Ramos (cell line): ENCODE results near the gene EMP2.
"Not testable (repeated sequence)": the region's sequence is repeated elsewhere in the genome, so short reads cannot be mapped to it uniquely, and the experiment has no call there.

Experiments used
- in situ Hi-C: fragments of 300-500 bp; cut with MboI; formaldehyde crosslinking; loops from one replicate; pipeline ENCODE4 v1.14.3; 2022; ENCODE audit warnings: low sequenced_read_pairs; ENCODE audit not compliant: unreplicated experiment

EMP2 gene

DNA sequence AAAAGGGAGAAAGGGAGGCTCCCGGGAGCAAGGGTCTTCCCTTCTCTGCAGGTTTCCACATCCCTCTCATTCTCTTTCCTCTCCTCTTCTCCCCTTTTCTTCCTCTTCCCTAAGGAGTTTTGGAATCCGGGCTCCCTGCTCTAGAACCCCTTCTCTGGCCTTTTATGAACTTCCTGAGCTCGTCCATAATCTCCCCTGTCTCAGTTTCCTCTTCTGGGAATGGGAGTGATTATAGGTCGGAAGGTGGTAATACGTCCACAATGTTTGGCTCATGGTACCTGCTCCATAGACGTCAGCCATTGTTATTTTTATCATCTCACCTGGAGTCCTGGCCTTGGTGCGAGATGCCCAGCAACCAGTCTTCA, 467 bp upstream of the EMP2 start:
- in situ Hi-C loops = no loop called here

DNA sequence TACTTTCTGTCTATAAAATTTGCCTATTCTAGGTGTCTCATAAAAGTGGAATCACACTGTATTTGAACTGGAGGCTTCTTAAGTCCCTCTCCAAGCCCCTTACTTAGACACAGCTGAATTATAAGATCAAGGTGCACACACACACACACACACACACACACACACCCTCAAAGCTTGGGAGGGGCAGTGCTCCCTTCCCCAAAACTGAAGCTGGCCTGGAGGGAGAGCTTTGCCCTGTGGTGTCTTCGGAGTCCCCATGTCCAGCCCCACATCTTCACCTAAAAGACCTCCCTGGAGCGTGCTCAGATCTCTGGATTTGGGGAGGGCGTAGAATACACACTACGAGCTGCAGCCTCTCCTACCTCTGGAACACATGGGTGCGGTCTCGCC, 828 bp downstream of the EMP2 start:
- in situ Hi-C loops = no loop called here

DNA sequence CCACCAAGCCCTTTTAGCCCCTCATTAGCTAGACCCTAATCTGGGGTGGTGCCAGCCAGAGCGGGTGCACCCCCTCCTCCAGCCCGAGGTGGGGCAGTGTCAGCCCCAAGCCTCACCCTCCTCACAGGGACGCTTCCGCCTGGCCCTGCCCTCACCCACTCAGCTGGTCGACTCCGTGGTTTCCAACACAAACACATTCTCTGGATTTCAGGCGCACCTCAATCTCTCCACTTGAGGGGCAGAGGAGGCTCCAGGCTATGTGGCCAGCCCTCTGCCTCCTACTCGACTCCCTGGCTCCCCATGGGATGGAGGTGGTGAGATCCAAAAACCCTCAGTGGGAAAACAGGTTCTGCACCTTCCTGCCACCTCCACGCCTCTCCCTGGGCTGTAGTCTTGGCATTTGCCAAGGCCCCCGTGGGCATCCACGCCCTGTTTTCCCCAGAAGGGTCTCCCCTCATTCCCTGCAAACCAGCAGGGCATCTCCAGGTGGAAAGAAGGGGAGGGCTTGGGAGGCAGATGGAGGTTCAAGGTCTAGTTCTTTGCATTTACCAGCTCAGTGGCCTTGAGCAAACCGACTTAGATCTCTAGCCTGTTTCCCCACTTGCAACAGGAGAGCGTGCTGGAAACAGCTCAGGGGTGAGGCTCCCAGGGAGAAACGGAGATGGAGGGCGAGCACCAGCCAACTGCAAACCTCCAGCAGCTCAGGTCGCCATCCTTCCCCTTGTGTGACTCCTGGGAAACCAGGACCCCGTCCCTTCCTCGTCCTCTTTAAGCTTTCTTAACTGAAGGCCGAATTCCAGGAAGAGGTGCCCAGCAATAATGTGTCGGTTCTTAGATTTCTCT, 1.7 kb downstream of the EMP2 start:
- in situ Hi-C loops = no loop called here

DNA sequence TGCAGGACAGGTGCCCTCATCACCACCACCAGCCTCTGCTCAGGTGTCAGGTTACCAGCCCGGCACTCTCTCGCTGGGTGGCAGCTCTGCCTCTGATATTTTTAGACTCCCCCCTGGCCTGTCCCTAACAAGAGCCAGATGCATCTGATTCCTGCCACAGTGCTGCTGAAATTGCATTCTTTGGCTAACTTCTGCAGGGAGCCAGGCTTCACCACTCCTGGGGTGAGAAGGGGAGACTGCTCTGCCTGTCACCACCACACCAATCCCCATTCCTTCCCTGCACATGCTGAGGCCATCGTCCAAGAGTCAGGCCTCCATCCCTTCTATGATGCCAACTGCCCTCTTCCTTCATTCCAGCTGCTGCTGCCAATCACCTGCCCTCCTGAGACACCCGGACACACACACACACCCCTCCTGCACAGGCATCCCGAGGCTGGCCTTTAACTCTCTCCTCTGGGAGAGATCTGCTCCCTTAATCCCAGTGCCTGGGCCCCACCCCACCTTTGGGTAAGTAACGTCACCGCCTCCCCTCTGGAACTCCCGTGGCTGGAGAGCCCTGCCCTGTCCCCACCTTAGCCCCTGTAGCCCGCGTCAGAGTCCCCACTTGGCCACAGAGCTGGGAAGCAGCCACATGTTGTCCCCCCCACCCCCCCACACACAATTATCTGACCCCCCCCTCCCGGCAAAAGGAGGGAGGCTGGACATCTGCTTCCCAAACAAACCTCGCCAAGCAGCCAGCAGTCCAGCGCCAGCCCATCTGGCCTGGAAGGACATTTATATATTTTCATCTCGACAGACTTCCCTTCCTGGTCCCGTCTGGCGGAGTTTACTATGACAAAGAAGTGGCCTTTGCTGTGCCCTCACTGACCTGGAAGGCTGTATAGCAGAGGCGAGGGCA, 2.8 kb downstream of the EMP2 start:
- in situ Hi-C loops = no loop called here

DNA sequence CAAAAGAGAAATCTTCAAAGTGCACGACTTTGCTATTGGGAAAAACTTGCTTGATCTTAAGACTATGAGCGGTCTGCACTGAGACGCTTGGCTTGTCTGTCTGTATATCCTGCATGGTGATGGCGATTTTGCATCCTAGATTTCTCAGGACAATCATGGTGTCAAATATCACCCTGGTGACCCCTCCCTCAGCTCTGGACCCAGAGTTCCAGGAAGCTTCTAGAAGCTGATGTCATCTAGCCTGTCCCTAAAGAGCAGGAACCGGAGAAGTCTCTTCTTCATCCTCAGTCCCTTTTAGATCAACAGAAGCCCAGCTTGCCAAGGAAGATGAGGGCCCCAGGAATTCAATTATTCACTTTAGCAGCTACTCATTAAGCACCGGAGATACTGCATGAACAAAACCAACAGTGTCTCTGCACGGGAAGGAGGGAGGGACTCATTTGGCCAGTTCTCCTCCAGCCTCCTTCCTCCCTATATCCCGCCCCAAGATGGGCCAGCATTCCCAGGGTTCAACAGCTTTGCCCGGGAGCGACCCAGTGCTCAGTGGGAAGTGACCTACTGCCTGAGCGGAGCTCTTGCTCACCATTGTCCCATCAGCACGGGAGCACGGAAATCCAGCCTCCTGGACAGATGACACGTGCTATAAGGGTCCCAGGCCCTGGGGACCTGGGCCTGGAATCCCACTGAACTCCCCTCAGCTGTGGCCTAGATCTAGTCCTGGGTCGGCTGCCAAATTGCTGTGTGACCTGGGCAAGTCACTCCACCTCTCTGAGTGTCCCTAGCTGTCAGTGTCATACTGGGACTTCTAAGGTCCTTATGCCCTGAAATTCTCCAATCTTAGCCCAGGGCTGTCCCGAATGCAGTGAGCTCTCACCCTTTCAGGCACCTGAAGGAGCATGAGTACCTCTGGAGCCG, 3.8 kb downstream of the EMP2 start:
- in situ Hi-C loops = no loop called here

DNA sequence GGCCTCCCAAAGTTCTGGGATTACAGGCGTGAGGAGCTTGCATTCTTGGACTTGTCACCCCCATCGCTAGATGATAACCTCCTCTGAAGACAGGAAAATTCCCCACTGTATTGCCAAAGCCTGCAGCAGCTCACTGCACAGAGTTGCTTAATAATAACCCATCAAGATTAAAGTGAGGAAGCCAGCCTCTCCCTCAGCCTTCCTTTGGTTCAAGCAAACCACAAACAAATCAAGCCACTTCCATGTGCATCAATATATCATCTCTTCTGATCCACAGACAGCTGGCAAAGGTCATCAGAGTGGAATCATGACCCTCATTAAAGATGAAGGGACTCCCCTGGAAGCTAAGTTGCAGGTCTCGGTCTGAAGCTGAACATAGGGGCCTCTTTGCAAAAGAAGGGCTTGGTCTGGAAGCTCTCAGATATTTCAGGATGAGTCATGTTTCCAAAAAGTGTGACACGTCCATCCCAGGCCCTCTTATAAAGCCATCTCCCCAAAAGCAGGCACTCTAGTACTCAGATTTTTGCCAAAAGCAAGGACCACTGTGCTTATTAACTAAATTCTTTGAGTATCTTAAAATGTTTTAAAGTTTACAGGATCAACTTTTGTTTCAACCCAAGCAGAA, 4.8 kb downstream of the EMP2 start:
- in situ Hi-C loops = no loop called here

DNA sequence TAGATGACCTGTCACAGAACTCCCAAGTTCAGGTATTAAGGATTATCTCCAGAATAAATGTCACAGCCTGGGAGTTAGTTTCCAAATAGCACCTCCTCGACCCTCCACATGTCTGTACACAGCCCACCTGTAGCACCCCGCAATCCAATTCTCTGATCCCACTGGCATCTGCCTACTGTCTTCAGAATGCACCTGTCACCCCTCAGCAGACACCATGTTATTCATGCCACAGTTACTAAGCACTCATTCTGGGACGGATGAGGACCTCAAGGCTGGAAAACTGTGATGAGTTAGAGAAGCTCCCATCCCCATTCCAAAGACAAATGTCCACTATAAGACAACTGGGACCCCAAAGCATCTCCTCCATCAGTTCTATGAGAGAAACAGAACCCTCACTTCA, 7.8 kb downstream of the EMP2 start:
- in situ Hi-C loops = no loop called here

DNA sequence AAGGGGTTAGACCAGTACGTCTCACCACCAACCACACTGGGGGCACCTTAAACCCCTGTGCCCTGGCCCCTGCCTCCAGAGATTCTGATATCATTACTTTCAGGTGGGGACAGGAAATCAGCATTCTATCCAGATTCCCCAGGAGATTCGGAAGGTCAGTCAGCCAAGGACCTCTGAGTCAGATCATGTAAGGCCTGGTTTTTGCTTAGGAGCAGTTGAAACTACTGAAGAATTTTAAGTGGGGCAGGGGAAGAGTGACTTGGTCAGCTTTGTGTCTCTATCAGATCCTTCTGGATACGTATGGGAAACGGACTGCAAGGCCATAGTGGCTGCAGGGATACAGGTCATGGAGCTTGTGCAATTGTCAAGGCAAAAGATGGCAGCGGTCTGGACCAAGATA, 9.0 kb downstream of the EMP2 start:
- in situ Hi-C loops = no loop called here

DNA sequence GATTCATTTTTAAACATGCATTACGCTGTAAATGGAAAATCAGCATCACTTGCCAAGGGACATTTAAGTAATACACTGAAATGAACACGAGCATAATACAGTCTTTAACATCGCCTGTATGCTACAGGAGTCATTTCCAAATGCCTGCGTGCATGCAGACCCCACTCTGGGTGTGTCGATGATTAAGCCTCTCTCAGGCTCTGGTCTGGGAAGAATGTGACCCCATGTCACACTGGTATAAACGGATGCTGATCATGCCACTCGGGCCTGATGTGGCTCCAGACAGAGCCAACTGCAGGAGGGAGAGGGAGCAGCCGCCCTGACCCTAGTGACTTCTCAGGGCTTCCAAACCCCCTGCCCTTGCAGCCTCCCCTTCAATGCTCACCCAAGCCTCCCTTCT, 10.8 kb downstream of the EMP2 start:
- in situ Hi-C loops = no loop called here

DNA sequence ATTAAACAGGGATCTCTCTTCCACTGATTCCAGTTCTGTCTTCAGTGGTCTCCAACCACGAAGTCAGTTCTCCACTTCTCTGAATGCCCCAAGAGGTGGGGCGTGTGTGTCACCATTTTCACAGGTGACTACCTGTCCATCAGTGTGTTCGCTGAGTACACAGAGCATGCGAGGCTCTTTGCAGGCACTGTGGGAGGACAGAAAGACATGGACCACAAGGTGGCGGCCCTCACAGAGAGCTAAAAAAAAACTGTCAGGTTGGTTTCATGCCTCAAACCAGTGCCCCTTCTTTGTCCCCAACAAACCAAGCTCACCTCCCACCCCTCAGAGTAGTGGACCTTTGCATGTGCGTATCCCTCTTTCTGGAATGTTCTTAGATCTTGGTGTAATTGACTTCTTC, 13.8 kb downstream of the EMP2 start:
- in situ Hi-C loops = no loop called here

DNA sequence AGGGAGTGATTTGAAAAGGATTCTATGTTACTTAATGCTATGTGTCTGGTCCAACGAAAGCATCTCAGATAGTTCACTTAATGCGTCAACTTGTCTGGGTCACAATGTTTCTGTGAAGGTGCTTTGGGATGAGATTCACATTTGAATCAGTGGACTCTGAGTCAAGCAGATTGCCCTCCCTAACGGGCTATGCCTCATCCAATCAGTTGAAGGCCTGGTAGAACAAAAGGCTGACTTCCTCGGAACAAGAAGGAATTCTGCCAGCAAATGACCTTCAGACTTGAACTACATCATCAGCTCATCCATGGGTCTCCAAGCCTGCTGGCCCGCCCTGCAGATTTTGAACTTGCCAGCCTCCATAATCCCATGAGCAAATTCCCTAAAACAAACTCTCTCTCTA, 15.2 kb downstream of the EMP2 start:
- in situ Hi-C loops = no loop called here

DNA sequence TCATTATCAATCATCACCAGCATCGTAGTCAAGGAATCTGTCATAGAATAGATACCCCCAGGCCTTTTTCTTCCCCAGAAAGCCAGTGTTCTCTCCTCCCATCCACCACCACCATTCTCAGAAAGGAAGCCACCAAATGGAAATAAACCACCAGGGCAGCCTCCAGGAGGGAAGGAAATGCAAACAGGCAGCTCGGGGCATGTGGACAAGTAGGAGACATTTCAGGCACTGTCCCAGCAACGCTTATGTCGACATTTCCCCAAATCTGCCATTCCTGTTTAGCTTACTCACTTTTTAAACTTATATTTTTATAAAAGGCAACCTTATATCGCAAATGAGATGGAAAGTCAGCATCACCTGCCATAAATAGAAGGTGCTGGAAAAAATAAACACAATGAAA, 15.8 kb downstream of the EMP2 start:
- in situ Hi-C loops = no loop called here

DNA sequence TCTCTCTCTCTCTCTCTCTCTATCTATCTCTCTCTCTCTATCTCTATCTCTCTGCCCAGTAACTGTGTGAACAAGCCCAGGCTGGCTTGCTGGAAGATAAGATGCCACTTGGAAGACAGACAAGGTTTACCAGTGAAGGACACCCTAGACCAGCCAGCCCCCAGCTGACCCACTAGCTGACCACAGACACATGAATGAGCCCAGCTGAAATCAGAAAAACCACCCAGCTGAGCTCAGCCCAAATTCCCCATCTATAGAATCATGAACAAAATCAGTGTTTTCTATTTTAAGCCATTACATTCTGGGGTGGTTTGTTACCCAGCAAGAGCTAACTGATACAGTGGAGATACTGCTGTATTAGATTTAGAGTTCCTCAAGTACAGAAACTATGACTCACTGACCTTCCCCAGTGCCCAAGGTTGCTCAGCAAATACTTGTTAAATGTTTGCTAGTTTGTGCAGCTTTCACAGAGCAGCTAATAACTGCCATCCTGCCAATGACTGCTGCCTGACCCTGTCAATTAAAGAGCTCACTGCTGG, 18.0 kb downstream of the EMP2 start:
- in situ Hi-C loops = no loop called here

DNA sequence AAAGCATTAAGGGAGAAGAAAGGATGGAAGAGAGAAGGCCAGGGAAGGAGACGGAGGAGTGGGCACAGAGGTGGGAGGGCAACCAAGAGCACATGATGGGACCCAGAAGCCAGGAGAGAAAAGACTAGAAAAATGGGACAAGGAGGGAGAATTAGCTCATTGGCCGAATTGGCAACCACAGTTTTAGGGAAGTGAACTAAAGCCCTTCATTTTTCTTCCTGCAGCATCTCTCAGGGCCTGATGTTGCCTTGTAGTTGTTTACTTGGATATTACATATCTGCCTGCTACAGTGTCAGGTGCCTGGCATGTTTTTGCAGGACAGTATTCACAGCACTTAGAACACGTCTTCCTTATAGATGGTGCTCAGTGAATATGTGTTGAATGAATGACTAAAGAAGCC, 19.0 kb downstream of the EMP2 start:
- in situ Hi-C loops = no loop called here

DNA sequence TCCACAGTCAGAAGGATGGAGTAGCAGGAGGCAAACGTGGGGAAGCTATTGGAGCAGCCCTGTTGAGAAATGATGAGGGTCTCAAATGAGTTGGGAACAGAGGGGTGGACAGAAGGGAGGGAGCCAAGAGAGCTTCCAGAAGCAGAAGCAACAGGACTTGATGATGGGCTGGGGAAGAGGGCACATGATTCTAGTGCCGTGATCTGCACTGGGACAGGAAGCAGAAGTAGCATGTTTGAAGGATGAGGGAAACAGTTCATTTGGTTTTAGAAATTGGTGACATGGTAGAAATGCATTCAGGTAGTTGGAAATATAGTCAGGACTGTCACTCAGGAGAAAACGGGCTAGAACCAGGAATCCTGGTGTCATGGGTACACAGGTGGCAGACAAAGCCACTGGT, 19.4 kb downstream of the EMP2 start:
- in situ Hi-C loops = no loop called here

DNA sequence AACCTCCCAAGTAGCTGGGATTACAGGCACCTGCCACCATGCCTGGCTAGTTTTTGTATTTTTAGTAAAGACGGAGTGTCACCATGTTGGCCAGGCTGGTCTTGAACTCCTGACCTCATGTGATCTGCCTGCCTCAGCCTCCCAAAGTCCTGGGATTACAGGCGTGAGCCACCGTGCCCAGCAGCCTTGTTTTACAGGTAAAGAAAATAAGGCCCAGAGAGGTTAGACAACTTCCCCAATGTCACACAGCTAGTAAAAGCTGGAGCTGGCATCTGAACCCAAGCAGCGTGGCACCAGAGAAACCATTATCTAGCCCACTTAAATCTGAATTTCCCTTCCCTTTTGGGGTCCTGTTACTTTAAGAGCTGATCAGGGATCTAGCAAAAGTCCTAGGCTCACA, 20.6 kb downstream of the EMP2 start:
- in situ Hi-C loops = not testable (repeated sequence)

DNA sequence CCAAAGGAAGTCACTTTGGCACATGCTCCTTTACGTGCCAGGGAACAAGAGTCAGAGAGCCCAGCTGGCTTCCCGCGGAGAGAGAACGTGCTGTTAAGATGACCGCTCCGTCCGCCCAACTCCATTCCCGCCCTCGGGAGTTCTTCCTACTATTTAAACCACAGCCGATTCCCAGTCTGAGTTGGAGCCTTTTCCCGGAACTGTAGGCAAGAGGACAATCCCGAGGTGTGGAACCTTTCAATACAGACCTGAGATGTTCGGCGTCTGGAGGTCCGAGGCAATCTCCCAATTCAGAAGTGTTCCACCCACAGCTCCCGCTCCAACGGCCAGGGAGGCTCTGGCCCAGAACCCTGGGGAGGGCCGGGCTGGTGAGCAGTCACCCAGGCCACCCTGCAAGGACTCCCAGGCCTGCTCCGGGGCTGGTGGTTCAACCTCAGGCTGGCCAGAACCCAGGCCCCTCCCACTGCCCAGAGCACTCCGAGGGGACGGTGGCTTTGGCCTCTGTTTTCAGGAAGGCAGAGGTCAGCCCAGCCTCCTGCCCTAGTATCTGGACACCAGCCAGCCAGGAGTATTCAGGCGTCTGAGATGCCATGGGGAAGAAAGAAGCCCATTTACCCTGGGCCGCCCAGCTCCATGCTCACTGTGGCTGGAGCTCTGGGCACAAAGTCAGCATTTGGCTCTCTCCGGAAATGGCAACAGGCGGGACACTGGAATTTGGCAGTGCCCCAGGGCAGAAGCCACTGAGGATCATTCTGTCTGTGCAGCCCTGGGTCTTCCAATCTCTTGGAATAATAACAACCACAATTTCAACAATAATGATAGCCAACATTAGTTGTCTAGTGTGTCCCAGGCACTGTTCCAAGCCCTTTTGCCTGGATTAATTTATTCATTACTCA, 21.4 kb downstream of the EMP2 start:
- in situ Hi-C loops = no loop called here

DNA sequence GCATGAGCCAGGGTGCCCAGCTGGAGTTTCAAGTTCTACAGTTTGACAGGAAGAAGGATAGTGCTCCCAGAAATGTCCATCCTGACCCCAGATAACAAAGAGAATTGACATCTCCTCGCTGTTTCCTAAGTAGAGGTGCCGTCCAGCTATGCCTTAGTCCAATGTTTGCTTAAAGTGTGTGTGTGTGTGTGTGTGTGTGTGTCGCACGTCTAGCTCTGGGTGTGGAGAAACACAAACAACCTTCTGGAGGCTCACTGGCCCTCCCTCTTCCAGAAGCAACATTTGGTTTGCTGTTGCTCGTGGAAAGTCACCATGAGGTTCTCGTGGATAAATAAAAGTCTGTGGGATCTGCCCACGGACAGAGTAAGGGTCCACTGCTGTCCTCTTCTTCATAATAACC, 22.1 kb downstream of the EMP2 start:
- in situ Hi-C loops = no loop called here

DNA sequence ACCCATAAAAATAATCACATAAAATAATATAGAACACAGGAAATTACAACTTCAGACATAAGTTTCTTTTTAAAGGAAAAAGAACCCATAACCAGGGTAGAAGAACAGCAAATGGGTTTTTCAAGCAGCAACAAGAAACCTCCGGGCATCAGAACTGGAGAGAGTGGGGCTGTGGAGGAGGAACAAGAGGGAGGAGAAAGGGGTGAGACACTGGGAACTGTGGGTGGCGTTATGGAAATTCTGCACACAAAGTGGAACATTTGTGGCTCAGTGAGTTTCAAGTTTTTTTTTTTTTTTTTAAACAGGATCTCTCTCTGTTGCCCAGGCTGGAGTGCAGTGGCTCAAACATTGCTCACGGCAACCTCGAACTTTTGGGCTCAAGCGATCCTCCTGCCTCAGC, 22.6 kb downstream of the EMP2 start:
- in situ Hi-C loops = no loop called here
